ENCODE data around the gene PHIP.
"Not testable (repeated sequence)": the region's sequence is repeated elsewhere in the genome, so short reads cannot be mapped to it uniquely, and the experiment has no call there.

PHIP gene

GRCh38 chr6:78911218-78911940 is 166.7 kb downstream of the PHIP start:
- DNase-seq: no peak

DNA sequence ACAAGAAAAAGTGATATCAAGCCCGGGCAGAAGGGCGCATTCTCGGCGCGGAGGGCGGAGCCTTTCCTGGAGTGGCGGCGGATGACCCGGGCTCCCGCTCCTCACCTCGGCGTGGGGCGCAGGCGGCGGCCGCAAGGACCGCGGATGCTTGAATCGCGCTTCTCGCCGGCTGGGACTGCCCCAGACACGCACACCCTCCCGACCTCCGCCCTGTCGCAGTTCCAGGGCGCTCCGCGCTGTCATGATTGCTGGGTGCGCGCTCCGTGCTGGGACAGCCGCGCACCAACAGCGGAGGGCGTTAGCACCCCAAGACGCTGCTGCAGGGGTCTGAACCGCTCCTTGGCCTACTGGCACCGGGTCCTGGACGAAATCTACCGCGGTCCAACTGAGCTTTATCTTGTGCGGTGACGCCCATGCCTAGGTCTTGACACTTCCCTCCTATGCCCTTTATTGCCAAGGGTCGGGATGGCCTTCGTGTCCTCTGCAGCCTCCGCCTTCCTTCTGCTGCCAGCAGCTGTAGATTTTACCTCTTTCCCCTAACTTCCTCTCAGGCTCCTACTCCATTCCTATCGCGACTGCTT is 167.4 kb downstream of the PHIP start:
- no peak for DNase-seq

DNA sequence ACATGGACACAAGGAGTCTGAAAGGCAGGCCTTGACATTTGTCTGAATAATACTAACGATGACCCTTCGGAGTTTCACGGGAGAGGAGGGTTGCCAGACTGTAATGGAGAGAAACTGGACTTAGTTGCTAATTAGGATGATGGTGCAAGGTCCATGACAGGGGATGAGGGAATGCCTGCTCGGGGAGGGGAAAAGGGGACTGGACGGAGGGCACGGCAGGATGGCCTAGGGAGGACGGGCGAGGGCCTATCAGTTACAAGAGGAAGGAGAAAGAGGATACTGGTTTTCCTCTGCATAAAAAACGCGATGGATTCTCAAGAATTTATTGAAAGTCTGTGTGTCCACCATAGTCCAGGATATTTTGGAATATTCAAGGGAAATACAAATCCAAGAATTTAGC is 168.0 kb downstream of the PHIP start:
- no peak for DNase-seq

- no peak for DNase-seq
Measured at GRCh38 chr6:78909391-78909790, 168.7 kb downstream of the PHIP start.

DNA sequence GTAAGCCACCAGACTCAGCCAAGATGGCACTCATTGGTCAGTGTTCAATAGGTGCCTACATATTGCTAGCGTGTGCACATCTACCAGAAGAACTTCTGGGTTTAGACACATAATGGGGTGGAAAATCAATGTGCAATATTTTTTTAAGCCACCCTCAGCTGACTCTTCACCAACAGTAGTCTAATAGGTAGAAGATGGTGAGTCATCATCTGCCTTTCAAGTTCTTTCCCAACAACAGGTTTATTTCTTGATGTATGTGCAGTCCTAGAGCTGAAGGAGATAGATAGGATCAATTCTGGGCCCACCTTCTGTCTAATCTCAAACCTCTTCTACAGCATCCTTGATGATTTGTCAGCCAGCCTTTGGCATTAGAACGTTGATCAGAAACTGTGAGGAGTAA is 169.4 kb downstream of the PHIP start:
- no peak for DNase-seq

DNA sequence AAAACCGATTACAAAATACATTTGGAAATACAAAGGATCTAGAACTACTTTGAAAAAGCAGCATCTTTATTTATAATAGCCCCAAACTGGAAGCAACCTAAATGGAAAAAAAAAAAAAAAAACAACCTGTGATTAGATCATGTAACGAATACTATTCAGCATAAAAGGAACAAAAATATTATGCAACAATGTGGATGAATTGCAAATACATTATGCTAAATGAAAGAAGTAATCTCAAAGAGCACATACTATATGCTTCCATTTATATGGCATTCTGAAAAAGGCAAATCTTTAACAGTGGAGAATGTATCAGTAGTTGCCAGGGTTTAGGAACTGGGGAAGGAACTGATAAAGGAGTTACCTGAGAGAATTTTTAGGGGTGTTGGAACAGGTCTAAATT is 181.8 kb downstream of the PHIP start:
- DNase-seq: no peak

DNA sequence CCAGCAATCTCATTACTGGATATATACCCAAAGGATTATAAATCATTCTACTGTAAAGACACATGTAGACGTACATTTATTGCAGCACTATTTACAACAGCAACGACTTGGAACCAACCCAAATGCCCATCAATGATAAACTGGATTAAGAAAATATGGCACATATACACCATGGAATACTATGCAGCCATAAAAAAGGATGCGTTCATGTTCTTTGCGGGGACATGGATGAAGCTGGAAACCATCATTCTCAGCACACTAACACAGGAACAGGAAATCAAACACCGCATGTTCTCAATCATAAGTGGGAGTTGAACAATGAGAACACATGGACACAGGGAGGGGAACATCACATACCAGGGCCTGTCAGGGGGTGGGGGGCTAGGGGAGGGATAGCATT is 188.2 kb downstream of the PHIP start:
- DNase-seq: not testable (repeated sequence)
